ENCODE data around the gene ZFP92.
"Not testable (repeated sequence)": the region's sequence is repeated elsewhere in the genome, so short reads cannot be mapped to it uniquely, and the experiment has no call there.

The ZFP92 gene

GRCh38 chrX:153411255-153411987 lies at the start of gene ZFP92:
Gene ZFP92, plus strand, starts transcription at chrX:153411472. Its CDS starts 6,851 bp downstream, at chrX:153418323.
- peak; percentile 70 for DNase-seq (ENCODE audit: low spot score)

- DNase-seq (ENCODE audit: low spot score) = no peak
Measured at GRCh38 chrX:153361781-153362397, 49.4 kb upstream of the ZFP92 start.

GRCh38 chrX:153365670-153366069 lies 45.6 kb upstream of the ZFP92 start:
- DNase-seq (ENCODE audit: low spot score) = no peak

- no peak for DNase-seq (ENCODE audit: low spot score)
Measured at GRCh38 chrX:153366119-153366518, 45.2 kb upstream of the ZFP92 start.

GRCh38 chrX:153366878-153367538 lies 44.3 kb upstream of the ZFP92 start:
- DNase-seq (ENCODE audit: low spot score) = no peak

GRCh38 chrX:153370293-153371055 lies 40.8 kb upstream of the ZFP92 start:
- no peak for DNase-seq (ENCODE audit: low spot score)

- no peak for DNase-seq (ENCODE audit: low spot score)
Measured at GRCh38 chrX:153371256-153371655, 40.0 kb upstream of the ZFP92 start.

DNA sequence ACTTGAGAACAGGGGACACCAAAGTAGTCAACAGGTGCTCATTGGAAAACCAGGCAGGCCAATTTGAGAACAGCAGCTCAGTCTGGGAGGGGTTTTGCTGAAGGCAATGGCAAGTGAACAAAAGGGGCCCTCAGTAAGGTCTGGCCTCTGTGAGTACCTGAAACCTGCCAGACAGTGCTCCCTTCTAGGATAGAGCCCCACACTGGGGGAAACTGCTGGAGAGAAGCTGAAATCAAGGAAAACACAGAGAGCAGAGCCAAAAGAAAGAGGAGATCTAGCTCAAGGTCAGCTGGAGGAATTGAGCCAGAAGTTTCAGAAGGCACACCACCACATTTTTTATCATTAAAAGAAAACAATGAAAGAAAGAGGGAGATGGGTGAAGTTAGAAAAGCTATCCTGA lies 38.3 kb upstream of the ZFP92 start:
- DNase-seq (ENCODE audit: low spot score) = no peak

GRCh38 chrX:153374426-153374825 lies 36.8 kb upstream of the ZFP92 start:
- DNase-seq (ENCODE audit: low spot score) = no peak

DNA sequence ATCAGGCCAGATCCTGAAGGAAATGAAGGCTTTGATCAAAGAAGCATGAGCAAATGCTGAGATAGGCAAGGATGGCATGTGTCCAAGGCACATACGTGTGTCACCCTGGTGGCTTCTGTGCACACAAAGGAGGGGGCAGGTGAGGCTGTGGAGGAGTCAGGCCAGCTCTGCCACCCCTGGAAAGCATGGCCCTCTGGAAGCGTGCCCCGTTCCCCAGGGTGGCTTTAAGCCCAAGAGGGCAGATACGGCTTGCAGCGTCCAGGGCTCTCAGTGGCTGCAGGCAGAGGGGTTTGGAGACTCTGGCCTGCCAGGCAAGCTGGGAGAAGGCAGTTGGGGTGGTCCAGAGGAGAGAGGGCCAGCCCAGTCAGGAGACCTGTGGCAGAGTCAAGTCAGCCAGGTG lies 35.7 kb upstream of the ZFP92 start:
- DNase-seq (ENCODE audit: low spot score) = no peak

DNA sequence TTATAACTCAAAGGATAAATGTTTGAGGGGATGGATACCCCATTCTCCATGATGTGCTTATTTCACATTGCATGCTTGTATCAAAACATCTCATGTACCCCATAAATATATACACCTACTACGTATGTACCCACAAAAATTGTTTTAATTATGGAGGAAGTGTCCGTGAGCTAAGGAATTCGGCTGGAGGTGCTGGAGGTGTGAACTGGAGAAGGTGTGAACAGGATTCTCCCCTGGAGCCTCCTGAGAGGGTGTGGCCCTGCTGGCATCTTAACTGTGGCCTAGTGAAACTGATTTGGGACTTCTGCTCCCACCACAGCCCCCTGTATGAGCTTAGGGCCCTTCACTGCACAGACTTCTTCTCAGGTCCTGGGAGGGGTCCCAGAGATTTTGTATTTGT lies 33.5 kb upstream of the ZFP92 start:
- DNase-seq (ENCODE audit: low spot score) = no peak

DNA sequence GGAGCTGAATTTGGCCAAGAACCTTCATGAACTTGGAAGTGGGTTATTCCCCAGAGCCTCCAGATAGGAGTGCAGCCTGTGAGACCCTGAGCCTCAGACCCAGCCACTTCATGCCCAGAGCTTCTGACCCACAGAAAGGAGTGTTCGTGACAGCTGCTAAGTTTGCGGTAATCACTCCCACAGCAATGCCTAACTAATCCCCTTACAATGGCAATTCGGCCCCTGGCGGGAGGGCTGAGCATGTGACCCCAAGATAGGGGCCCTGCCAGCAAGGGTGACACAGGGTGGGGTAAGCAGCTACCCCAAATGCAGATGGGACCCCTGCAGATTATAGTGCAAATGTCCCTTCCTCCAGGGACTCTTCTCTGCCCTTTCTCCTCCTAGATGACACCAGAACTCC lies 32.7 kb upstream of the ZFP92 start:
- DNase-seq (ENCODE audit: low spot score) = no peak

DNA sequence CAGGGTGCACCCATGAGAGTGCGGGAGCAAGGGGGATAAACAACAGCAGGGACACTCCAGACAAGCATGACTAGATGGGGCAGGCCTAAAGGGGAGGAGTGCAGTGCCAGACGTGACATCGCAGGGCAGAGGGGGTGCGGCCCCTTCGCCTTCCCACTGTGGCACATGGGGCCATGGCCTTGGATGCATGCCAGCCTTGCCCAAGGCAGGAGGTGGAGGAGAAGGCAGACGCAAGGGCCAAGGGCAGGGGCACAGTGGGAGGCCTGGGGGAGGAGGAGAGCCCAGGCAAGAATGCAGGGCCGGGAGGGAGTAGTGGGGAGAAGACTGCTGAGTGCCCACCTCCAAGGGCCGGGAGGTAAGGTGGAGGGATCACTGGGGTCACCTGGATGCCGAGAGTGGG lies 31.8 kb upstream of the ZFP92 start:
- DNase-seq (ENCODE audit: low spot score) = no peak

DNA sequence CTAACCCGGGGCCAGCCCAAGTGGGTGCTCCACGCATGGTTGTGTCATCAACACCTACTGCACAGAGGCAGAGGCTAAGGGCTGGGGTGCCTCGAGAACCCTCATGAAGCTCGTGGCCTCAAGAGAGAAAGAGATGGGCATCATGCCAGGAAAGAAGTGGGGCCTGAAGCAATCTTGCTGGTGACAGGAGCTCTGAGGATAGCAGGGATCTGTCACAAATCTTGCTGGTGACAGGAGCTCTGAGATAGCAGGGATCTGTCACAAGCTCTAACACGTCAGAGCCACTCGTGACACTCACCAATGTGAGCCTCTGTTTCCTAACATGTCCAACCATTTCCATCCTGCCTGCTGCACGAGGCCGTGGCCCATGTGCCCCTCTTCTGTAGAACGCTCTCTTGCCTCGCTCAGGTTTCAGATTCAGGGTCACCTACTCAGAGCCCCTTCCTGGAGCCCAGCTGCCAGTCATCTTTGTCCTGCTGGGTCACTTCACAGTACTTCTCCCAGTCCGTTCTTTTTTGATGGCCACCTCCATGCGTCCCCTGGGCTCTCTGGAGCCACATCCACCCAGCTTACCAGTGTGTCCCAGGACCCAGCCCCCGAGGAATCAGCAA lies 31.2 kb upstream of the ZFP92 start:
- DNase-seq (ENCODE audit: low spot score) = no peak

DNA sequence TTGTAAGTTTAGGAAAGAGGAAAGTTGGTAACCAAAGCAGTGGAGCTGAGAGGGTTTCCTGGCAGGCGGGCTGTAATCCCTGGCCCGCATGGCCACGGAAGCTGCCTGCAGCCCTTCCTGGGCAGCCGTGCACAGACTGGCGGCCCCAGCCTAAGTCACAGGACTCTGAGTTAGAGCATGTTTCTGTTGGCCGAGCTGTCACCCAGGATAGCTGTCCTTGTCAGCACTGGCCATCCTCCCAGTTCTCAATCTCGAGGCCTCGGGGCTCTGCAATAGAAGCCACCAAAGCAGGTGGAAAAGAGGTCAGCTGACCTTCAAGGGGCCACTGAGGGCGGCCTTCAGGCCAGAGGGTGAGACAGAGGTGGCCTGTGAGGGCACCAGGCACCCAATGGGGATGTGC lies 30.6 kb upstream of the ZFP92 start:
- no peak for DNase-seq (ENCODE audit: low spot score)

- peak; percentile 71 for DNase-seq (ENCODE audit: low spot score)
Measured at GRCh38 chrX:153381684-153382532, 29.4 kb upstream of the ZFP92 start.

DNA sequence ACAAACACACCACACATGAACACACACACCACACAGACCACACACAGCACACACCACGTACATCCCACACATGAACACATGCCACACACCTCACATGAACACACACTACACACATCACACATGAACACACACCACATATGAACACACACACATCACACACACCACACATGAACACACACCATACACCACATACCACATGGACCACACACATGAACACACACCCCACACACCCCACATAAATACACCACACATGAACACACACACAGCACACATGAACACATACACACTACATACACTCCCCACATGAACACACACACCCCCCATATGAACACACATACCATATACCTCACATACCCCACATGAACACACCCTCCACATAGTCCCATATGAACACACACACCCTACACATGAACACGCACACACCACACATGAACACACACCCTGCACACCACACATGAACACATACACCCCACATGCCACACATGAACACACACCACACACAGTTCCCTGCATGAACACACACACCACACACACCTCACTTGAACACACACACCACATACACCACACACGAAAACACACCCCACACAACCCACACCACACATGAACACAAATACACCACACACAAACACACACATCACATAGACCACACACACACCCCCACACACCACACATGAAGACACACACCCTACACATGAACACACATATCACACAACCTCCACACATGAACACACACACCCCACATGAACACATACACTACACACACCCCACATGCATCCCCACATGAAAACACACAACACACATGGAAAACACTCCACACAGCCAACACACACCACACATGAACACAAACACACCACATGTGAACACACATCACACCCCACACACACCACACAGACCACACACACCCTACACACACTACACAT lies 28.4 kb upstream of the ZFP92 start:
- no peak for DNase-seq (ENCODE audit: low spot score)

- no peak for DNase-seq (ENCODE audit: low spot score)
Measured at GRCh38 chrX:153384390-153384789, 26.9 kb upstream of the ZFP92 start.

DNA sequence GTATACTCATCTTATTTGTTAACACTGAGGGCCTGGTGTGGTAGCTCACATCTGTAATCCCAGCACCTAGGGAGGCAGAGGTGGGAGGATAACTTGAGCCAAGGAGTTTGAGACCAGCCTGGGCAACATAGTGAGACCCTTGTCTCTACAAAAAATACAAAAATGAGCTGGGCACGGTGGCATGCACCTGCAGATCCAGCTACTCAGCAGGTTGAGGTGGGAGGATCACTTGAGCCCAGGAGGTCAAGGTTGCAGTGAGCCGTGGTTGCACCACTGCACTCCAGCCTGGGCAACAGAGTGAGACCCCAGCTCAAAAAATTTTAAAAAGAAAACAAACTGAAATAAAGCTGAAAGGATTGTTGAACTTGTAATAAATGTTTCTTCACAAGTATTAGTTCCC lies 26.3 kb upstream of the ZFP92 start:
- DNase-seq (ENCODE audit: low spot score) = not testable (repeated sequence)

DNA sequence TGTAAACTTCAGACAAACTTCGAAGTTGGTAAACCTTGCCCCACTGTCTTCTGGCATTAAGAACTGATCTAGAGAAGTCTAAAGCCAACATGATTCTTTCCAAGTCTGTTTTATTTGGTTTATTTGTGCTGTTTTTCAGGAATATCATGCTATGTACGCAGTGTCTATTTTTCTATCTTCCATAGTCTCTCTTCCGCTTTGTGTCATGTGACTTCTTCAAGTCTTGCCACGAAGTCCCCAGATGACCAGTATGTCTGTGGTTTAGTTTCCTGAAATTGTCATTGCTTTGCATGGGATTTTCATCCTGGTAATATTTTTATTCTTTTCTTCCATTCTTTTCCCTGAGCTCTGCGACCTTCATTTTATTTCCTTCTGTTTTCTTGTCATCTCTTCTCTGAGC lies 25.2 kb upstream of the ZFP92 start:
- DNase-seq (ENCODE audit: low spot score) = no peak

All from AG20443 (cell line).